HG02798 (cell line): ENCODE data around the gene EXOC3L4.
A peak's percentile ranks its signal among the peaks of the same experiment; 100 is the strongest.

Experiments used
- ATAC-seq: cut with Tn5 transposase; IDR thresholded peaks from one replicate; pipeline ENCODE4 v1.9.1; 2021; ENCODE audit warnings: mild to moderate bottlenecking; ENCODE audit not compliant: unreplicated experiment, poor library complexity

The EXOC3L4 gene

DNA sequence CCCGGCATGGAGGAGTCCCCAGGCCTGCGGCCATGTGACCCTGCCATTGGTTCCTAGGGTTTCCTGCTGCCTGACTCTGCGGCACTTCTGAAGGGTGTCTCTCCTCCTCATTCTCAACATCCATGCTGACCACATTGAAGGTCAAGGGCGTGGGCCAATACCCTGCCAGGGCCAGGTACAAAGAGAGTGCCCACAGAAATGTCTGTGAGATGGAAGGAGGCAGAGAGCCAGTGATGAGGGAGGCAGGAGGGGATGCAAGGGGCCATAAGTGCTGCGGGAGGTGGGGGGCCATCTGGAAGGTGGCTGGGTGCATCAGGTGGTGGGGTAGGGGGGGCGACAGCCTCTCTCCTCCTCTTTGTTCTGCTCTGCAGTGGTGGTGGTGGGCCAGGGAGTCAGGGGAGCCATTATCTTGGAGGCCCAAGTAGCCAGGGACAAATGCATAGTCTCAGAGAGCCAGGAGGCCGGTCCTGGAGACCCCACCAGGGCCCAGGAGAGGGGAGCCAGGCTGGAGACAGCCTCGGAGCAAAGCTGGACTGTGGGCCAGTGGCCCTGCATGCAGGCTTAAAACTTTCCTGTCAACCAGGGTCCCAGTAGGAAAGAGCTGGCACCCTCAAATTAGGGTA lies 24.2 kb upstream of the EXOC3L4 start:
- ATAC-seq, result no peak

DNA sequence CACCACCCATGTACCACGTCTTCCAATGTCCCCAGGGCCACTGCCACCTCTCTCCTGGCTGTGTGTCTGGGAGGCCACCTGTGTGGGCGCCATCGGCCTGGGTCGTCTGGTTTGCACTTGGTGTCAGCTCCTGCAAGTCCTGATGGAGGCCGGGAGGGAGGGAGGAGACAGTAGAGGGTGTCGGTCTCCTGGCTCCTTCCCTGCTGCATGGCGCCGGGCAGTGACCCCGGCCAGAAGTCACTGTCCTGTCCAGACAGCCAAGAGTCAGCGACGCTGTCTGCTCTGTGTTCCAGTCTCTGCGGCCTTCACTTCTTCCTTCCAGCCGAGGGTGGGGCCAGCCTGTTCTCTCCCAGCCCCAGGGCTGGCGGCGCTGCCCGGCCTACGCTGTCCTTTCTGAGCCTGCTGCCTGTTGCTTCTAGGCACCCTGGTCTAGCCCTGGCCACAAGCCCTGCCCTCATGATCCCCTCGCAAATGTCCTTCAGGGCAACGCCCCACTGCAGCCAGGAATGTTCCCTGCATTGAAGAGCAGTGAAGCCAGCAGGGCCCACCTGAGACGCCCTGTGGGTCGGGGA lies 23.5 kb upstream of the EXOC3L4 start:
- ATAC-seq, result no peak

DNA sequence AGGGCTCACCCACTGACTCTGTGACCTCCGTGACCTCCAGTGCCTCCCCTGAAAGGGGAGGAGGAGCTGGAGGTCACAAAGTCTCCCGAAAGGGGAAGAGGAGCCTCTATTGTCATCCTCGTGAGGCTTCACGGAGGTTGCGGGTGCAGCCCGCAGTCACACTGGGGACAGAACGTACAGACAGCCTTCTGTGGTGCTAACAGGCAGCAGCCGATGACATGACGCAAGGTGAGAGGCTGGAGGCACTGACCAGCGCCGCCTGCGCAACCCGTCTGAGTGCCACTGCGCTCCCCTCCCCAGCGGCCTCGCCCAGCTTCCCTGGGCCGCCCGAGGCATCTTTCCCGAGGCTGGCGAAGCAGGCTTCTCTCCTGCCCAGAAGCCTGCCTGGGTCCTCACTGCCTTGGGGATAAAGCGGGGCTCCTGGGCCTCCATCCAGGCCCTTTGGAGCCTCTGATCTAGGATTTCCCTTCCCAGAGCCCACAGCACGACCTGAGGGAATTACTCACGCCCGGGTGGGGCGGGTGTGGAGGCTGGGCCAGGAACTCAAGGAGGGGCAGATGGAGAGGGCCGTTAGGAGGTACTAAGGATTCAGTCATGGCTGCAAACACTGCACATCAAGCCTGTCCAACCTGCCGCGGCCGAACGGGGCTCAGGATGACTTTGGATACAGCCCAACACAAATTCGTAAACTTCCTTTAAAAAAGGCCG lies 22.8 kb upstream of the EXOC3L4 start:
- no peak for ATAC-seq

DNA sequence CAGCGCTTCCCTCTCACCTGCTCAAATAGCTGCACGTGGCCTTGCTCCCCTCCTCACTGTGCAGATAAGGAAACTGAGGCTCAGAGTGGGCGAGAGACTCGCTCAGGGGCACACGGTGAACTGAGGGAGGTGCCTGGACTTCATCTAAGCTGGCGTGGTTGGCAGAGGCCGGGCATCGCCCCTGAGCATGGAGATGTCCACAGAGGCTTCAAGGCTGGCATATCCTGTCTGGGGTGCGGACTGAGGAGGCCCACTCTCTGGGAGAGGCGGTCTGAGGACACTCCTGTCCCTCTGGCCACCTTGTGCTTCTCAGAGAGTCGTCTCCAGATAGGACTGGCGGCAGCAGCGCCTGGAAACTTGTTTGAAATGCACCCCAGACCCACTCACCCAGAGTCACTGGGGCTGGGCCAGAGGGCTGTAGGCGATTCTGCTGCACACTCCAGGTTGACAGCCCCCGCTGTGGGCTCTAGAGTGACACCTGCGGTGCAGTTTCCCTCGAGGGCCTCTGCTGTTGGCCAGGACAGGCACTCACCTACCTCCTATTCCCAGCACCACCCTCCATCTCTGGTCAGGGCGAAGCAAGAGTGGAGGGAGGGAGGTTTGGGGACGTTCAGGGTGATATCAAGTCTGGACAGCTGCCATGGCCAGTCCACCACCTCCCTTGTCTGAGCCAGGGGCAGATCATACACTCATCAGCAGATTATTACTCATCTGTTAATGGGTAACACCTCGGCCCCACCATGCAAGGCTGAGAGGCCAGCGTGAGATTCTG lies 21.7 kb upstream of the EXOC3L4 start:
- no peak for ATAC-seq

DNA sequence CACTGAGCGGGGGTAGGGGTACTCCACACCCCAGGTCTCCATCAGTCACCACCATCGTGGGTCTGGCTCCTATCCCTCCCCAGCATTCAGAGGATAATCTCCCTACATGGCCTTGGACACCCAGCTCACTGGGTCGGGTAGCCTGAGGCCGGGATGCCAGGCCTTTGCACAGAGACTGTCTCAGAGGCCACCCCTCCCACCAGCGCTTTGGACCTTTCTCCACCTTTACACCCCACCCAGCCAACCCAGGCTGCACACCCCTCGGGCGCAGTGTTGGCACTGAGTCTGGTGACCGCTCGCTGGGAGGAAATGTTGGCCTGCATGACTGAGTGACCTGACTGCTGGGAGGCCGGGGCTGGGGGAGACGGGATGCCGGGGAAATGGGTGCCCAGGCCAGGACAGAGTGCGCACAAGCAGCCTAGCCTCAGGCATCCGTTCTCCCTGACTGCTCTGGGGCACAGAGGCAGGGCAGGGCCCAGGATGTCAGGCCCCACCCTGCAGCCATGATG lies 21.1 kb upstream of the EXOC3L4 start:
- no peak for ATAC-seq

DNA sequence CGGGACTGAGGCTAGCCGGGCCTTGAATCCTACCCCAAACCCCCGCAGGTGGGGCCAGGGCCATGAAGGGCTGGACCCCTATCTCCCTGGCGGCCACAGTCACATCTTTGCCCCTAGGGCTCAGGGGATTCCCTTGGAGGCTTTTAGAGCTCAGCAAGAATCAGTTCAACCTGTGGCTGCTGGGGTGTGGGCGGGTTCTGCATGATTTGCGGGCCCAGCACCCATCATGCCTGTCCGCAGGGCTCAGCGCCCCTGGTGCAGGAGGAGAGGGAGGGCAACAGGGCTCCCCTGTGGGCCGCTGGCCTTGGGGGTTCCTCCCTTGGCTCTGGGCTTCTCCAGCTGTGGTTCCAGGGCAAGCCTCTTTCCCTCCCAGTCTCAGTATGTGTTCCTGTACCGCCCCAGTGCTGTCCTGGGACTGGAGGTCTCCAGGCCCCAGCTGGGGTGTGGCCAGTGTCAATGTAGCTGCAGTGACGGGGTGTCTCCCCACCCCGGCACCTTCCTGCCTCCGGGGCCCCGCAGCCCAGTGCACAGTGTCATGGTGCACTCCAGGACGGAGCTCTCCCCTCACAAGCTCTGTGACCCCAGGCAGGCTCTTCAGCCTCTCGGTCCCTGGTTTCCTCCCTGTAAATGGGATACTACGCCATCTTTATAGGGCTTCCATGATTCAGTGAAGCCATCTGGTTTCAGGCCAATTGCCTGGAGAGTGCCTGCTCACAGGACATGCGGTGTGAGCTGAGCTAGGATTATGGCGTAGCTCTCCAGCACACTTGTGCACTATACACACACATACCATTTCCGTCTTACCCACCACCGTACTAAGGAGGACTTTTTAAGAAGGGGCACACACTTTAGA lies 20.4 kb upstream of the EXOC3L4 start:
- ATAC-seq, result no peak

DNA sequence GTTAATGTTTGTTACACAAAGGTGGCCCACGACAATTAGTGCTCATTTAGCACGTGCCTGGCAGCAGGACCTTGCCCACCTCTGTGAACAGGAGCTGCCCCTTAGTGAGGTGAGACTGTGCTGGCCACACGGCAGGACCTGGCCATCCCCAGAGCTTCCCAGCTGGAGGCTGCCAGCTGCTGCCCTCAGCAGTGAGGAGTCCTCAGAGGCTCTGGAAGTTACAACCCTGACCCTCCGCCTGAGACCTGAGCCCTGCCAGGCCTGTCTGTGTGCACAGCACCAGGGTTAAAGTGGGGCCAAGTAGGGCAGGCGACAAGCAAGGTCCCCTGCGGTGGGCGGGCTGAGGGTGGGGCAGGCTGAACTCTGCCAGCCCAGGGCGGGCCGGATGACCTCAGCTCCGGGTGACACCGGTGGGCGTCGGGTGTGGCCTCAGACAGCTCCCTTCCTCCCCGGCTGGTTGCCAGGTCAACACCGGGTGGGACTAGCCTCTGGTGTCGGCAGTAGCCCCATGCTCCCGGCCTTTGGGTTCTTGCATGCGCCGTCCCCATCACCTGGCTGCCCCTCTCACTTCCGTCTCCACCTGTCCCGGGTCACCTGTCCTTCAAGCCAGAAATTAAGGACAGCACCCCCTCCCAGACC lies 19.7 kb upstream of the EXOC3L4 start:
- no peak for ATAC-seq

DNA sequence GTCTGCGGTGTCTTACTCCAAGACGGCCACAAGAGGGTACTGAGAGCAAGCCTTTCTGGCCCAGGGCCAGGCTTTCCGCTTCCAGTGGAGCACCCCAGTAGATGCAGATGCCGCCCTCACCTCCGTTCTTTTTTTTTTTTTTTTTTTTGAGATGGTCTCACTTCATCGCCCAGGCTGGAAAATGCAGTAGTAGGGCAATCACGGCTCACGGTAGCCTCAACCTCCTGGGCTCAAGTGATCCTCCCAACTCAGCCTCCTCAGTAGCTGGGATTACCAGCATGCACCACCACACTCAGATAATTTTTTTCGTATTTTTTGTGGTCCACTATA lies 16.1 kb upstream of the EXOC3L4 start:
- peak; percentile 33 for ATAC-seq

DNA sequence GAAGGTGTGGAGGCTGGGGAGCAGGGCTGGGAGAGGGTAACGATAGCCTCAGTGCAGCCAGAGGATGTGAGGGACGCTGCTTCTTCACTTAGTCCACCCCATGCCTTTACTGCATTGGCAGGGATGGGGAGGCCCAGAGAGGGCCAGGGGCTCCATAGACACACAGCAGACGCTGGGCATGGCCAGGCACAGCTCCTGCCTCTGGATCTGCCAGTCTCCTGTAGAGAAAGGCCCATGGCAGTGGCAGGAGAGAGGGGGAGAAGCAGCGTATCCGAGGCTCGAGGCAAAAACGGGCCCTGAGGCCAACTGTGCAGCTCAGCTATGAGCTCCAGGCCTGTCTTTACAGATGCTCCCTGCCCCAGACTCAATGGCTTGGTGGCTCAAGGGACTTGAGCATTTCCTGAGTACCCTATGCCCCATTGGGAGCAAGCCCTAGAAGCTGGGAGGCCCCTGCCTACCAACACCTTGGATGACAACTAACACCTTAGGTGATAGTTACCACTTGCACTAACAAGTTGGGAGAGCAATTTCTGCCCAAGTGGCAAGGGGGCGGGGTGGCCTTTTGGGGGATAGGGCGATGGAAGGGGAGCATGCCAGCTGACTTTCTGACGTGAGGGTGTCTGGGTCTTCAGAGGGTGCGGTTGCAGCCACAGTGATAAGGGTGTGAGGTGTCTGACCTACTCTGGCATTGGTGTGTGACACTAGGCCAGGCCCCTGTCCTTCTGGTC lies 15.5 kb upstream of the EXOC3L4 start:
- ATAC-seq, result no peak

DNA sequence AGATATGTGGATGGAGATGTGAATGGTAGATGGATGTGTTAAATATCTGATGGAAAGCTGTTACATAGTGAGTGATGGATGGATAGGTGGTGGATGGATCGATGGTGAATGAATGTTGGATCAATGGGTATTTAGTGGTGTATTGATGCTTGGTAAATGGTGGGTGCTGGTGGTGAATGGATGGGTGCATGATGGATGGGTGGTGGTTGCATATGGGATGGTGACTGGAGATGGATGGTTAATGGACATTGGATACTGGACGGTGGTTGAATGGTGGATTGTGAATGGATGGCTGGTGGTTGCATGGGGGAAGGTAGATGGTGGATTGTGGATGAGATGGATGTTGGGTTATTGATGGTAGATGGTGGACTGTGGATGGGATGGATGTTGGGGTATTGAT lies 12.6 kb upstream of the EXOC3L4 start:
- no peak for ATAC-seq

DNA sequence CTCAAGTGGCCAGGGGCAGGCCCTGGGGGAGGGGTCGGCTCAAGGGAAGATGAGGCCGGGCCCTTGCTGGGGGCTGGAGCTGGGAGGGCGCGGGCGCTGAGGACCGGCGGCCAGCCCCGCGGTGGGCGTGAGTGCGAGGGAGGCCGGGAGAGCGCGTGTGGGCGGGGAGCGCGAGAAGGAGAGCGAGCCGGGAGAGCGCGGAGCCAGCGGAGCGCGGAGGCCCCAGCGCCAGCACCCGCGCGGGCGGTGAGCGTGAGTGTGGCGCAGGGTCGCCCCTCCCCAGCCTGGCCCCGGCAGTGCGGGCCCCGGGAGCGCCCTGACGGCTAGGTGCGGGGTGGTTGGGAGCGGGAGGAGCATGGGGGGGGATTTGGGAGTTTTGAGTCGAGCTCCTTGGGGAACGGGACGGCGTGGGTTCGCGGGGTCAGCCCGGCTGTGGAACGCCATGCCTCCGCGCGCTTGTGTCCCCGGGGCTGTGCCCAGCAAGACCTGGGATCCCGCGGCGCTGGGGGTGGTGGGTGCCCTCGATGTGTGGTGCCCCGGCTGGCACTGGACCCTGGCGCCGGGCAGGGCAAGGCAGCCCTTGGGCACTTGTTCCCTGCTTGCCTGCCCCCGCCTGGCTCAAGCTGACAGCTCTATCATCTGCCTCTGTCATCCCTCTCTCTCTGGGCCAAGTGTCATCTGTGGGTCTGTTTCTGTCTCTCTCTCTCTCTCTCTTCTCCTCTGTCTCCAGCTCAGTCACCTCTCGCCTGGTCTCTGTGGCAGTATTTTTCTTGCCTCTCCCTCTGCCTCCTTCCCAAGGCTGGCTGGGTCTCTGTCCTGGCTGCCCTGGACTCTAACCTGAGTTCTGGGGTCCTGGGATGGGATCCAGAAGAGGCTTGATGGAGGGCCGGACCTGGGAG lies 10.3 kb upstream of the EXOC3L4 start, which contains the start of gene LBHD2:
Gene LBHD2 (plus strand): TSS at position 190 of the 899 bp plus-strand sequence. CDS start 1,803 bp downstream, outside the sequence.
- ATAC-seq, result no peak

DNA sequence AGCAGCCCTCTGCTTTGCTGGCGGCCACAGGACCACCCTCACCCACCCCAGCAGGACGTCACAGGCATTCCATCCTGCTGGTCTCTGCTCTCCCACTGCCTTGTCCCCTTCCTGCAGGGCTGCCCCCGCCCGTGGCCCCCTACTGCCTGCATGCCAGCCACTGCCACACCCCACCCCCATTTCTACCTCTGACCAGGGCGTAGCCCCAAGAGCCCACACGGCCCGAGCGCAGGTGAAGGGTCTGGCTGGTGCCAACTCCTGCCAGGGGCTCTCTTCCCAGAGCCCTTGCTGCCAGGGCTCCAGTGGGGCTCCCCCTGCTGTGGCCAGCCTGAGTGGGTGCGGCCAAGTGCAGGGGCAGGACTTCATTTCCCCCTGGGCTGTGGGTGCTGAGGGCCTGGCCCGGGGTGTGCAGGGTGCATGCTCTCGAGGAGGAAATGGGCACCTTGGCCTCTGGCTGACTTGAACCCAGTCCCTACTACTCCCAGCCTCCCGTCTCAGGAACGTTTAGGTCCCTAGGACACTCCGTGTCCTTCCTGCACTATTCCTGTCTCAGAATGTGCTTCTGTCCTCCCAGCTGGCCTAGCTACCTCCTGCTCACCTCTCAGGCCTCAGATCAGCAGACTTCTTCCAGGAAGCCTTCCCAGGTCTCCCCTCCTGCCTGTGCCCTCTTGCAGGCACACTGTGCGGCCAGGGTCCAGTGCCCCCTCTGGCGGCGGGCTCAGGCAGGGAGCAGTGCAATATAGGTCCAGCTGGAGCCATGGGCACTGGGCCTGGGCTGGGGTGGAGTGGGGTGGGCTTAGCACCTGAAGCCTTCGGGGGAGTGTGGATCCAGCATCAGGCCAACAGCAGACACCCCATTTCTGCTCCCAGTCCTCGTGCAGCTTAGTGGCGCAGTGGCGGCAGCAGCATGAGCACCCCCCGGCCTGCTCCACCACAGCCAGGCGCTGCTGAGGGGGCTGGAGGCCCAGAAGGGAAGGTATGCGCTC lies 9.1 kb upstream of the EXOC3L4 start:
- no peak for ATAC-seq

DNA sequence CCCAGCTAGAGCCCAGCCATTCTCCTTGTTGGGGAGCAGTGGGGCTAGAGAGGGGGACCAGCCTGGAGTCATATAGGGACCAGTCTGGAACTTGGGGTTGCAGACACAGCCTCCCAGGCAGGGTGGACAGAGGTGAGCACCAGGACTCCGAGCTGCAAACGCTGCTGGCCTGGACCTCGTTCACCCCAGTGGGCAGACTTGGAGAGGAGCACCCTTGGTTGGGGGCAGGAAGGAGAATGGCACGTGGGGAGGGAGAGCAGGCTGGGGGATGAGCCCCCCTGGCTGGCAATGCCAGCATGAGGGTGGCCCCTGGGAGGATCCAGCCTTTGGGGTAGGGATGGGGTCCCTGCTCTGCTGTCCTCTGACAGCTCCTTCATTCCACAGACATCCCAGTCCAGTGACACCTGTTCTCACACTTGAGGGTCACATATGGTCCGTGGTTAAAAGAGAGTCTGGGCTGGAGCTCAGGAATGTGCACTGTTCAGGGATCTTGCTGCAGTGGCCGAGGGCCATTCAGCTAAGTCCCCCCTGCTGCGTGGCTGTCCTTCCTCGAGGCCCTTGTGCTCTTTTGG lies 7.7 kb upstream of the EXOC3L4 start:
- ATAC-seq, result no peak

DNA sequence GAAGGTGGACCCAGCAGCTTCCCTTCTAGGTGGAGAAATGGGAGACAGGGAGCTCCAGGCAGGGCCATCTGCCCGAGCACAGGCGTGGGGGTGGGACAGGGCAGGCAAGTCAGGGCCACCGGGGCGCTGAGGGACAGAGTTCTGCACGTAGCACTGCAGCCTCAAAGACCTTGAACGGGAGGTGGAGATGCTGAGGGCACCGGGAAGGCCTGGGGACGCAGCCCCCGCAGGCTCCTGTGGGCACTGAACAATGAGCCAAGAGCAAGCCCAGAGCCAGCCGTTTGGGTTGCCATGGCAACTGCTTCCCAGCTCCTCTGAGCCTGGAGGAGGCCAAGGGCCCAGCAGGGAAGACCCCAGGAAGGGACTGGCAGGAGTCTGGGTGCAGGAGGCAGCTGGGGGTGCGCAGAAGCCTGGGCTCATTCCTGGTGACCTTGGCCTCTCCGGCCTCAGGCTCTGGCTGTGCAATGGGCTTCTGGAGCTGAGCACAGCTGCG lies 7.1 kb upstream of the EXOC3L4 start:
- no peak for ATAC-seq

DNA sequence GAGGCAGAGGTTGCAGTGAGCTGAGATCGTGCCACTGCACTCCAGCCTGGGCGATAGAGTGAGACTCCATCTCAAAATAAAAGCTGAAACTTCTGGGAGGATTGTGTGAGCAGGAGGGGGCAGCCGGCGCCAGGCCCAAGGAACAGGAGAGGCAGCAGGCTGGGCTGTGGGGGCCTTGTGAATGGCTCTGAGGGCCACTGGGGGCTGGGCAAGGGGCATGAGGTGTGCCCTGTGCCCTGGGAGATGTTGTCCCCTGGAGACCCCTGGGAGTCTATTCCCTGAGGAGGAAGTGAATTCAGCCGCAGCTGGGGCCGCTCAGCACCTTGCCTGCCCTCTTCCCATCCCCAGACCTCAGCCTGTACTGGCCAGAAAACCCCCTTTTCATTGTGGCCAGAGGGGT lies 5.6 kb upstream of the EXOC3L4 start:
- ATAC-seq, result no peak
